ENCODE measurements around the gene ZWILCH.

ZWILCH gene

DNA sequence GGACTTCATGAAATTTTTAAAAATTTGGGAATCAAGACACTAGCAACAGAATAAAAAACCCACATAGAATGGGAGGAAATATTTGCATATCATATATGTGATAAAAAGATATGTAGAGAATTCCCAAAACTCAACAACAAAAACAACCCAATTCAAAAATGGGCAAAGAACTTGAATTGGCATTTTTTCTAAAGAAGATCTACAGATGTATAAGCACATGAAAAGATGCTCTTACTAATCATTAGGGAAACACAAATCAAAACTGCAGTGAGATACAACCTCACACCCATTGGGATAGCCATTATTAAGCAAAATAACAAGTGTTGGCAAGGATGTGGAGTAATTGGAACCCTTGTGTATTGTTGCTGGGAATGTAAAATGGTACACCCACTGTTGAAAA lies 50.6 kb downstream of the ZWILCH start:
- no peak for DNase-seq (ENCODE audit: low spot score)

DNA sequence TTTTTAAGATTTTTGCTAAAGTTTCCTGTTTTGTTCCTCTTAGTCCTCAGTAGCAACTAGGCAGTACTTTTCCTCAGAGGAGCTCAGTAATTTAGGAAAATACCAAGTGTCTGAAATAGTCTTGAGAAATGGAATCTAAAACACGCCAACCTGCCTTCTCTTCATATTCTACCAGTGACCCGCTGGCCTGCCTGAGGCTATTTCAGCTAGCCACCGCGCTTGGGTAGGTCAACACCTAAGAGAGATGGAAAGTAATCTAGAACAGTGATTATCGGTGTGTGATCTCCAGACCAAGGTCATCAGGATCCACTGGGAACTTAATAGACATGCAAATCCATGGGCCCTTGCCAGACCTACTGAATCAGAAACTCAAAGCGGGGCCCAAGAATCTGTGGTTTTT lies 53.1 kb downstream of the ZWILCH start:
- no peak for DNase-seq (ENCODE audit: low spot score)

DNA sequence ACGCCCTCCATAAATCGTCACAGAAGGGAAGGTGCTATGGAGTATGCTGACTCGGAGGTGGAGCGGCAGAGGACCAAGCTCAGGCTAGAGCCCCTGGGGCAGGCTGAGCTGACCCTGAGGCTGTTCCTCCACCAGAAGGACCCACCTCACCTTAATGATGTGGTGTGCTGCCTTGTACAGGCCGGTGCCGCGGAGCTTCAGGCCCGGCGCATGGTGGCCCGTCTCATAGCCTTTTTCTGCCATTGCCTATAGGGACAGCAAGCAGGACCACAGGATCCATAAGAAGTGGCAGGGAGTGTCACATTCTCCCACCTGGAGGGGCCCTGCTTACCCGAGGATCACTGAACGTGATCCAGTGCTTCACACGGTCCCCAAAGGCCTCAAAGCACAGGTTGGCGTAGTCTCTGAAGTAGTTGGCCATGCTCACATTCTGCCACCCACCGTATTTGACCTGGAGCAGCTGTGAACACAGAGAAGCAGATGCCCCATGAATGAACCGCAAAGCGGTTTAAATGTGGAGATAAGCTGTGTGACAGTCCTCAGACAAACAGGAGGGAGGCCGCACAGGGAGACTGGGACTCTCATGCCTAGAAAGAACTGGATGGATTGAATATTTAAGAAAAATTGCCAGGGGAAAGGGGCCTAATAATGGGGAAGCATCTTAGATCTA lies 55.9 kb downstream of the ZWILCH start:
- no peak for DNase-seq (ENCODE audit: low spot score)

DNA sequence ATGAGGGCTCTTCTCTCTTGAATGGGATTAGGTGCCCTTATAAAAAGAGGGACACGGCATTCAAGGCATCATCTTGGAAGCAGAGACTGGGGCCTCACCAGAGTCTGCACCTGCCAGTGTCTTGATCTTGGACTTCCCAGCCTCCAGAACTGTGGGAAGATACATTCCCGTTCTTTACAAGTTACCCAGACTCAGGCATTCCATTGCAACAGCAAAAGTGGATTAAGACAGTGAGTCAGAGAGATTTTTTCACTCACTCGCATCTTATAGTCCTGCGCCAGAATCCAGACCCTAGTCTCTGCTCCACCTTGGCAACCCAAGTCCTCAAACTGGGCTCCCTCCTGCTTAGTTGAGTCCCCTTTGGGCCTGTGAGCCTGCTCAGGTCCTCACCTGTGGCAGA lies 58.0 kb downstream of the ZWILCH start:
- DNase-seq (ENCODE audit: low spot score), result no peak

DNA sequence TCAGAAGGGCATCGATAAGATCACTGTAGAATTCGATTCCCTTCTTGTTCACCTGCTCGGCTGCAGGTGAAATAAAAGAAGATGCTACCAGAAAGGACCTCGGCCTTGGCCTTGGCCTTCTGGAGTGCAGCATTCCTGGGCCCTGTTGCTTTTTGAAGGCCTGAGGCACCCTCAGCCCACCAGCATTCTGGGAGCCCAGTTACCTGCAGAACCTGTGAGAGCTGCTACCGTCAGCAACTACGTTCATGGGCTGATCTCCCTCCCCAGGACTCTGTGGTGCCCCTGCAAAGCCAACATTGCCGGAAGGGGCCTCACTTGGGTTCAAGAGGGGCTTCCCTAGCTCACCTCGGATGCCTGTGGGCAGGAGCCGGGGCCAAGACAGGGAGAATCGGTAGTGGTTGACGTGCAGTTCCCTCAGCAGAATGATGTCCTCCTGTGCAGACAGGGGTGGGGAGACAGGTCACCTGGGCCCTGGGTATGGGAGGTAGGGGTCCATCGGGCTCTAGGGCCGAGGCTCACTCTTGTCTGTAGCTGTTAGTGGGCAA lies 58.5 kb downstream of the ZWILCH start:
- no peak for DNase-seq (ENCODE audit: low spot score)

DNA sequence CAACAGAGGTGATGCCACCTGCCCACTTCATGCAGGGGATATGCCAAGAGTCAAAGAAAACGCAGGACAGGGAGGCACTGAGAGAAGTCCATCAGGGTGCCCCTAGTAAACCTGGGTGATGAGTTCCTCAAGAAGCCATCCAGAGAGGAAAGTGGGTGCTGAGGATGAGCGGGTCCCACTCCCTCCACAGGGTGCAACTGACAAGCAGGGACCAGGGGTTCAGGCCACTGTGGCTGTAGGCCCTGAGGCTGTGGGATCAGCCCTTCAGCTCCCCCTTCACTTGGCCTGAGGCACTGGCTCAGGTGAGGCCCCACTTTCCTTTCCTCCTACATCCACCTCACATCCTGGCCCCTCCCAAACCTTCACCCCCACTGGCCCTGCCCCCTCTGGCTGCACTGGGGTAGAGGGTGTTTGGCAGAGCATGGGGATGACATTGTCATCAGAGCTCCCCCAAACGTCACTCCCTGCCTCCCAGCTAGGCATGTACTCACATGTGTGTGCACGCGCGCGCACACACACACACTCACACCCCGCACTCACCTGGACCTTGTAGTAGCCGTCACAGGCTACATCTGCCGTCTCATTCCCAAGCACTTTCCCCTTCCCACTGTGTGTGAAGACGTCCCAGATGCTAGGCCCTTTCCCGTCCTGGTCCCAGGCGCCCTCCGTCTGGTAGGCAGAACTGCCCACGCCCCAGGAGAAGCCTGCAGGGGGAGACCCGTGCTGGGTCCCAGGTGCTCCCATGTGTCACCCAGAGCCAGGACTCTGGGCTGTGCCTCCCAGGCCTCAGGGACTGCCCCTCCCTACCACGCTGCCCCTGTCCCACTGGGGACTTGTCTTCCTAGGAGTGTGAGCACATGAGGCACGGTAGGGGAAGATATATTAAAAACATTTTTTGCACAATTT lies 59.3 kb downstream of the ZWILCH start:
- no peak for DNase-seq (ENCODE audit: low spot score)

DNA sequence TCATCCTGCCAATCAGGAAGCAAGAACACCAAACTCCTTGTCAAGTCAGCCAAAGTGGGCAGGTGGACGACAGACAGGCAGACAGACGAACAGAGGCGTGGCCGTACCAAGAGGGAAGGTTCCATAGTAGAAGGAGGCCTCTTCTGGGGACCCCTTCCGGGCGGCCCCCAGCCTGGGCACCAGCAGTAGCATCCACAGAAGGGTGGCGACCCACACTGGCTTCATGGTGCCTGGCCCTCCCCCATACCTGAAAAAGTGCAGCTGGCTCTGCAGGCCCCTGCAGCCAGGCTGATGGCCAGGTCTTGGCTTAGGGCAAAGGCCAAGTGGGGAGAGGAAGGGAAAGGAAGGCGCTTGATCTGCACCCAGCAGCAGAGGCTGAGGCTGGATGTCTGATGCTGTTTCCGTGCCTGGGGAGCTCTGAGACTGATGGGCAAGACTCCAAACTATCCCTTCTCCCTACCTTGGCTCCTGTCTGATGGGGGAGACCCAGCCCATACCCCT lies 60.1 kb downstream of the ZWILCH start:
- DNase-seq (ENCODE audit: low spot score), result no peak

DNA sequence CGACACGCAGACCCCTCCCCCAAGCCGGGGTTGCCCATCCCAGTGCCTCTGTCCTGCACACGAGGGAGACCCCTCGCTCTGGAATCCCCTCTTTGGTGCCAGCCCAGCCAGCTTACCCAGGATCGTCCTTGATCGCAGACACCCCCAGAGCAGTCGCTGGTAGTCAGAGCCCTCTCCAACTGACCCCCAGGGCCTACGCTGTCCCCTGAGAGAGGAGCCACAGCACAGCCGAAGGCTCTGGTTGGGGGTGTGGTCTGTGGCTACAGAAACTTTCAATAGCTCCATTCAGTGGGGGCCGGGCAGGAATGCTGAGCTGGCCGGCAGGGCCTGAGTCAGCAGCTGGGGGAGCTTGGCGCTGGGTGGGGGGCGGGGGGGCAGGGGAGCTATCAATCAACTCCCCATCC lies 60.6 kb downstream of the ZWILCH start, which contains the start of gene LCTL:
TSS of gene LCTL (minus strand) at position 258 of the 404 bp plus-strand sequence. CDS start 633 bp downstream, outside the sequence.
- DNase-seq (ENCODE audit: low spot score), result no peak

DNA sequence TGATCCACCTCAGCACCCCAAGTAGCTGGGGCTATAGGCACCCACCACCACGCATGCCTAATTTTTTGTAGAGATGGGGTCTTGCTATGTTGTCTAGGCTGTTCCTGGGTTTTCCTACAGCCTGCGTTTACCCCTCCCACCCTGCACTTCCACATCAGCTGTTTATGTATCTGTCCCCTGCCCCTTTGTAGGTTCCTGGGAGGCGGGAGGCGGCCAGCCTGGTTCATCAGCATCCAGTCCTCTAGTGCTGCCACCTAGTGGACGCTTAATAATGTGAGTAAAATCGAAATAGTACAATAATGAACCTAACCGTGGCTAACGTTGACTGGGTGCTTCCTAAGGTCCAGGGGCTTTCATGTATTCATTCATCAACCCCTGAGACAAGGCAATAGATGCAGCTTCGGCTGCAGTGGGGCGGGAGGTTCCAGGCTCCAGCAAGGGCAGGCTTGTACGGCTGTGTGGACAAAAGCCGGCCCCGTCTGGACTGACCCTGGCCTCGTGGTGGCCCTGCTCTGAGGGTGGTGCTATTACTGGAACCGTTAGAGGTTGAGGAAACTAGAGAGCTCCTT lies 61.9 kb downstream of the ZWILCH start:
- DNase-seq (ENCODE audit: low spot score), result peak; percentile 64

DNA sequence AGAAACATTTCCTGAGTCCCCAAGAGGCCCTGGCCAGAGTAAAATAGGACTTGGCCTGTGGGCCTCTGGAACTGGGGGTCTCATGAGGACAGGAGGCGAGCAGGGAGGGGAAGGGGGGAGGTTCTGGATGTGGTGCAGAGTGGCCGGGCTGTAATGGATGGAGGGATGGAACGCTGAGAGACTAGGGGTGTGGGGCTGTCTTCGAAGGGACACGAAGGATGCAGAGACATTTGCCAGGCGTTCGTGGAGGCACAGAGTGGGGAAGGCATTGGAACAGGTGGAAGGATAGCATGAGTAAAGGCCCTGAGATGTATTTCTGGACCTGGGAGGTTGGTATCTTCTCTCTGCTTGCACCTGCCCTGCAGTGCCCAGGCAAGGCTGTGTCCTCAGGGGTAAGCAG lies 62.8 kb downstream of the ZWILCH start:
- no peak for DNase-seq (ENCODE audit: low spot score)

DNA sequence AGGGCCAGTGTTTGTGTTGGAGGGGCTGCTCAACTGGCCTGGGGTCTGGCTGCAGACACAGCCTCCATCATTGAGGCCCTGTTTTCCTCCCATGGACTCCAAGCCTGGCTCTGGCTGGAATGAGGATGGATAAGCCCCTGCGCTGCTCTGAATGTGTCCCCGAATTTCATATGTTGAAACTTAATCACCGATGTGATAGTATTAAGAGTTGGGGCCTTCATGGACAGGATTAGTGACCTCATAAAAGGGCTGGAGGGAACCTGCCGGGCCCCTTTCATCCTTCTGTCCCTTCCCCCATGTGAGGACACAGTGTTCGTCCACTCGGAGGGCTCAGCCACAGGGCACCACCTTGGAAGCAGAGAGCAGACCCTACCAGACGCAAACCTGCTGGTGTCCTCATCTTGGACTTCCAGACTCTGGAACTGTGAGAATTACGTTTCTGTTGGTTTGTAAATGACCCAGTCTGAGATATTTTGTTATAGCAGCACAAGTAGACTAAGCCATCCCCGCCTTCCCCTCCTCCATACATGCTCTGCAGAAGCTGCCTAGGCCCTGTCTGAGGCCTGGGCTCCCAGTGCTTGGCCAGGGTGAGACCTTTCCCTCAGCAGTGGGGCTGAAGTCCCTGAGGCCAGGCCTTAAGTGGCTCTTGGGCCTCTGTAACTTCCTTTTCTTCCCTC lies 64.5 kb downstream of the ZWILCH start:
- no peak for DNase-seq (ENCODE audit: low spot score)

DNA sequence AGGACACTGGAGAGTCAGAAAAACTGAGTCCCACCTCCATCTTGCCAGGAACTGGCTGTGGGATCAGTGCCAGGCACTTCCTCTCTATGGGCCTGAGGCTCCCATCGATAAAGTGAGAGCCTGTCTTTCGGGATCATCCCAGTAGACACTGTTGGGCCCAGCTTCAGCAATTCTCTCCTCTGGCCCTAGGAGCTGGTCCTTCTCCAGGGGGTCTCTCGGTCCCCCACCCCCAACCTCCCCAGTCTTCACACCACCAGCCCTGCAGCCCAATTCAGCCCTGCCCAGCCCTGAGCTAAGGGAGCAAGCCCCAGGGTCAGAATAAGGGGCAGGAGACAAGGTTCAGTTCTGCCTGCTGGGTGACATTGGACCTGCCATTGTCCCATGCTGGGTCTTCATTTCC lies 65.2 kb downstream of the ZWILCH start:
- DNase-seq (ENCODE audit: low spot score), result no peak

DNA sequence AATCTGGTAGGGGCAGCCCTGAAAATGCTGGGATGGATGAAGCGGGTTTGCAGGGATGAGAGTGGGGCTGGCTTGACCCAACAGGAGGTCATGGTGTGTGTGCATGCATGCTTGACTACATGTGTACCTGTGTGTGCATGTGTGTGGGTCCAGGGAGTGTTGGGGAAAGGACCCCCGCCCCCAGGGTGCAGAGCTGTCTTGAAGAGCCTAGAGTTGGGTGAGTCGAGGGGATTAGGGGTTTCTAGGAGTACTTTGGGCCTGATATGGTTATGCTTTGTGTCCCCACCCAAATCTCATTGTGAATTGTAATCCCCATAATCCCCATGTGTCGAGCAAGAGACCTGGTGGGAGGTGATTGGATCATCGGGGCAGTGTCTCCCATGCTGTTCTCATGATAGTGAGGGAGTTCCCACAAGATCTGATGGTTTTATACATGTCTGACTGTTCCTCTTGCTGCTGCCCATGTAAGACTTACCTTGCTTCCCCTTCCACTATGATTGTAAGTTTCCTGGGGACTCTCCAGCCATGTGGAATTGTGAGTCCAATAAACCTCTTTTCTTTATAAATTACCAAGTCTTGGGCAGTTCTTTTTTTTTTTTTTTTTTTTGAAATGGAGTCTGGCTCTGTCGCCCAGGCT lies 65.8 kb downstream of the ZWILCH start:
- no peak for DNase-seq (ENCODE audit: low spot score)

DNA sequence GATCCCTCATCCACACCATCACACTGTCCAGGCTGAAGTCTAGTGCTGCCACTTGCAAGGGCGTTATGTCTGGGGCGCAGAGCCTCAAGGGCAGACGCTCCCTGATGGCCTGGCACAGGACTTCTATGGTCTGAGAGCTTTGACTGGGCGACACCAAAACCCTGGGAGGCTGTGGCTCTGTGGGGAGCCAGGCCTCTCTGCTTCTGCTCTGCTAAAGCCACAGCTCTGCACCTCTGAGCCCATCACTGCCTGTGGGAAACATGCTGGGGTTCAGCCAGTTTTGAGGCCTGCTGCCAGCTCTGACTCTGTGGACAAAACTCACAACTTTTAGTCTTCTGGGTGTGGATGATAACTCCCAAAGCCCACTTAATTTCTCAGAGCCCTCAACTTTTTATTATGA lies 67.0 kb downstream of the ZWILCH start:
- DNase-seq (ENCODE audit: low spot score), result no peak

DNA sequence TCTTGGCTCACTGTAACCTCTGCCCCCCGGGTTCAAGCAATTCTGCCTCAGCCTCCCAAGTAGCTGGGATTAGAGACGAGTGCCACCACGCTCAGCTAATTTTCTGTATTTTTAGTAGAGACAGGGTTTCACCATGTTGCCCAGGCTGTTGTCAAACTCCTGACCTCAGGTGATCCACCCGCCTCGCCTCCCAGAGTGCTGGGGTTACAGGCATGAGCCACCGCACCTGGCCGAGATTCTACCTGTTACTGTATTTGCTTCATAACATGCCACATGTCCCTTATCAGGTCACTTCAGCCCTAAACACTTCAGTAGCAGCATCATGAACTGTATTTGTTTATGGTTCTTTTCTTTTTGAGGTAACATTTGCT lies 68.2 kb downstream of the ZWILCH start:
- no peak for DNase-seq (ENCODE audit: low spot score)

DNA sequence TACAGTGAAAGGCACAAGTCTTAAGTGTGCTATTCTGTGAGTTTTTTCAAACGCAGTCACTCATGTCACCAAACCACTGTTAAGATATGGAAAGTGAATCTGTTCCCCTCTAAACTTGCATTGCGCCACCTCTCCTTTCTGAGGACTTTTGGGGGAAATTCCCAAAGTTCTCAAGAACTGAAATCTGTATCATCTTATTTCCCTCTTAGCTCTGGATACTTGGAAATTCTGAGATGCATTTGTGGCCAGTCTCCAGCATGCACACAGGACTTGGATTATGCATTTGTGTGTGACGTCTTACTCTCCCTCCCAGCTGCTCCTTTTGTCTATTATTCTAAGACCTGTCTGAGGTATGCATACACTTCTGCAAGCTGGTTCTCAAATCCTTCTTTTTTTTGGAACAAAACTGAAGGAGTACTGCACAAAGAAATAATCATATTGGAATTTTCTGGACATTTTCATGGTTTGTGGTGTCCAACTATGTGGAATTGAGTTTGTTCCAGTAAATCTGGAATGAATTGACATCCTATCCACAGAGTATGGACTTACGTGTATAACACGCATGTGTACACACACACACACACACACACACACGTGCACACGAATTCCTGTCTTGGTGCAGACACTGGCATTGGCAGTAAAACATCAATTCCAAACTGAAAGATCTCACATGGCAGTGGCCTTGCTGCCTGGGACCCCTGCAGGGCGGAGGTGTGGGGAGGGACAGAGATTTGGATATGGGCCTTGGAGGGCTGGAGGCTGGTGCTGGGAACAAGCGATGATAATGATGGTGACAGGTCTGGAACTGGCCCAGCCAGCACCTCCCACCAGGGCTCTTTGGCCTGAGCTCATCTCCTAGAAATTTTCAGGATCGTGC lies 68.8 kb downstream of the ZWILCH start:
- no peak for DNase-seq (ENCODE audit: low spot score)

DNA sequence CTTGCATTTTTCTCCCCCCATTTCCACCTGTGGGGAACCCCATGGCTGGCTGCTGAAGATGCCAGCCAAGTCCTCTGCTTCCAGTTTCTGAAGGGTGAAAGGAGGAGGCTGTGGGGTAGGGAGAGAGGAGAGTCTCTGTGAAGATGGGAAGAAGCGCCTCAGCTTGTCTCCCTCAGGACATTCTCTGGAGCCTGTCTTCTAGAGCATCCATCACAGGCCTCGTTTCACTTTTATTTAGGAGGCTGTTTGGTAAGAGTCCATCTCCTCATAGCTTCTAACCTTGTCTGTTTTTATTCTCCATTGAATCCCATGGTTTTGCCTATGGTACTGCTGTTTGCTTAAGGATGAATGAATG lies 69.4 kb downstream of the ZWILCH start:
- DNase-seq (ENCODE audit: low spot score), result no peak

DNA sequence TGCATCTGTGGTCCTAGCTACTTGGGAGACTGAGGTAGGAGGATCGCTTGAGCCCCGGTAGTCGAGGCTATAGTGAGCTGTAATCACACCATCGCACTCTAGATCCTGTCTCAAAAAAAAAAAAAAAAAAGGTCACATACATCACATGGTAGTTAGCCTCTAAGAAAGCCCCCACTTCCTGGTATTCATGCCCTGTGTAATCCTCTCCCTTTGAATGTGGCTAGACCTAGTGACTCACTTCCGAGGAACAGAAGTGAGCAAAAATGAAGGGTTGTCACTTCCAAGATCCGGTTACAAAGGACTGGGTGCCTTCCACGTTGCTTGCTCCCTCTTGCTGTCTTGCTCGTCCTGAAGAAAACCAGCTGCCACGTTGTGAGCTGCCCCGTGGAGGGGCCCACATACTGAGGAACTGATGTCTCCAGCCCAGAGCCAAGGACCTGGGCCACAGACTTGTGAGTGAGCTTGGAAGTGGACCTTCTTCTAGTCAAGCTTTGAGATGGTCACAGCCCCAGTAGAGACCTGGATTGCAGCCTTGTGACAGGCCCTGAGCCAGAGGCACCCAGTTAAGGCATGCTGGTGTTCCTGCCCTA lies 73.3 kb downstream of the ZWILCH start:
- no peak for DNase-seq (ENCODE audit: low spot score)

DNA sequence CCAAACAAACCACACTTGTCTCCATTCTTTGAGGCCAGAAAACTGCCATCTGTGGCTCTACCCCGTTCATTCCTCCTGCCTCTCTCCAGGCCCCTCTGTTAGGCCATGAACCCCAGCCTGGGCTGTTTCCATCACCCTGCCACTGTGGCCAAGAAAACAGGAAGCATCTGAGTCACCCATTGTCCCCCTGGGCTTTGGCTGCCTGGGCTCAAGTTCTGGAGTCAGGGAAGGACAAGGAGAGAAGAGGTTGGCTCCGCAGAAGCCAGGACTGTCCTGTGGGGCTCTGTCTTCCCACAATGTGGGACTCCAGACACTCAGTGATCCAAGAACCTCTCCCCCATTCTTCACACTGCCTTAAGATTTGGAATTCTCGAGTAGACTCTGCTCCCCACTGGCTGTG lies 75.5 kb downstream of the ZWILCH start:
- no peak for DNase-seq (ENCODE audit: low spot score)

DNA sequence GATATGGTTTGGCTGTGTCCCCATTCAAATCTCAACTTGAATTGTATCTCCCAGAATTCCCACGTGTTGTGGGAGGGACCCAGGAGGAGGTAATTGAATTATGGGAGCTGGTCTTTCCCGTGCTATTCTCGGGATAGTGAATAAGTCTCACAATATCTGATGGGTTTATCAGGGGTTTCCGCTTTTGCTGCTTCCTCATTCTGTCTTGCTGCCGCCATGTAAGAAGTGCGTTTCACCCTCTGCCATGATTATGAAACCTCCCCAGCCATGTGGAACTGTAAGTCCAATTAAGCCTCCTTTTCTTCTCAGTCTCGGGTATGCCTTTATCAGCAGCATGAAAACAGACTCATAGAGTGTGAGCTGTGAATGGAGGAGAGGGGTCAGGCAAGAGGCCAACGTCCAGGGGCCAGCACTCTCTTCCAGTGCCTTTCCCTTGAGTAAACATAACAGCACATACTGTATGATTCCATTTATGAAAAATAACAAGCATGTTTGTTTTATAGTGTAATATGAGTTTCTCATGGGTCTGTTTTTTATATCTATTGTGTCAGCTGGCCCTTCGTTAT lies 76.9 kb downstream of the ZWILCH start:
- DNase-seq (ENCODE audit: low spot score), result no peak

All from hematopoietic multipotent progenitor cell treated with erythropoietin and hydrocortisone succinate and interleukin-3 and kit ligand, for 17 days (in vitro differentiated cells).